Astrocyte (in vitro differentiated cells and primary cell): ENCODE results near the gene ZNF691.
"Not testable (repeated sequence)": the region's sequence is repeated elsewhere in the genome, so short reads cannot be mapped to it uniquely, and the experiment has no call there.

ENCODE experiments used
- EZH2 ChIP-seq: IDR thresholded peaks from 2 replicates; pipeline ENCODE4 v1.6.1; 2012; ENCODE audit warnings: mild to moderate bottlenecking, low read length, inconsistent platforms; ENCODE audit not compliant: insufficient read depth
- TF ChIP-seq, protein P1 (sequence below): IDR thresholded peaks from 2 replicates; pipeline ENCODE4 v1.5.1; 2011; ENCODE audit warnings: low read depth, mild to moderate bottlenecking, inconsistent platforms, low read length, moderate library complexity; ENCODE audit not compliant: insufficient read depth

DNA sequence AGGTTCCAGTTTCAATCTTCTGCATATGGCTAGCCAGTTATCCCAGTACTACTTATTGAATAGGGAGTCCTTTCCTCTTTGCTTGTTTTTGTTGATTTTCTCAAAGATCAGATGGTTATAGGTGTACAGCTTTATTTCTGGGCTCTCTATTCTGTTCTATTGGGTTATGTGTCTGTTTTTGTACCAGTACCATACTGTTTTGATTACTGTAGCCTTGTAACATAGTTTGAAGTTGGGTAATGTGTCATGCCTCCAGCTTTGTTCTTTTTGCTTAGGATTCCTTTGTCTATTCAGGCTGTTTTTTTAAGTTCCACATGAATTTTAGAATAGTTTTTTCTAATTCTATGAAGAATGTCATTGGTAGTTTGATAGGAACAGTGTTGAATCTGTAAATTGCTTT is 26.7 kb downstream of the ZNF691 start:
- TF ChIP-seq, protein P1, sequence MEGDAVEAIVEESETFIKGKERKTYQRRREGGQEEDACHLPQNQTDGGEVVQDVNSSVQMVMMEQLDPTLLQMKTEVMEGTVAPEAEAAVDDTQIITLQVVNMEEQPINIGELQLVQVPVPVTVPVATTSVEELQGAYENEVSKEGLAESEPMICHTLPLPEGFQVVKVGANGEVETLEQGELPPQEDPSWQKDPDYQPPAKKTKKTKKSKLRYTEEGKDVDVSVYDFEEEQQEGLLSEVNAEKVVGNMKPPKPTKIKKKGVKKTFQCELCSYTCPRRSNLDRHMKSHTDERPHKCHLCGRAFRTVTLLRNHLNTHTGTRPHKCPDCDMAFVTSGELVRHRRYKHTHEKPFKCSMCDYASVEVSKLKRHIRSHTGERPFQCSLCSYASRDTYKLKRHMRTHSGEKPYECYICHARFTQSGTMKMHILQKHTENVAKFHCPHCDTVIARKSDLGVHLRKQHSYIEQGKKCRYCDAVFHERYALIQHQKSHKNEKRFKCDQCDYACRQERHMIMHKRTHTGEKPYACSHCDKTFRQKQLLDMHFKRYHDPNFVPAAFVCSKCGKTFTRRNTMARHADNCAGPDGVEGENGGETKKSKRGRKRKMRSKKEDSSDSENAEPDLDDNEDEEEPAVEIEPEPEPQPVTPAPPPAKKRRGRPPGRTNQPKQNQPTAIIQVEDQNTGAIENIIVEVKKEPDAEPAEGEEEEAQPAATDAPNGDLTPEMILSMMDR = not testable (repeated sequence)
- not testable (repeated sequence) for TF ChIP-seq EZH2
